Transverse colon (tissue), 4 donors: Measurements from ENCODE around the gene BMERB1. TPM values are rescaled to one million over a fixed set of nuclear protein-coding genes. Genes with fewer than 3 reads are reported as not detected.
"Not testable (repeated sequence)": the region's sequence is repeated elsewhere in the genome, so short reads cannot be mapped to it uniquely, and the experiment has no call there.

Experiments
- DNase-seq: peaks from one replicate; pipeline ENCODE4 v3.0.0-alpha.2; 2019
- H3K27ac ChIP-seq, 4 donors: fragments of 200-600 bp; sonication (generic); 2 replicates each; pipeline ENCODE4 v1.5.1; 2016 to 2018; ENCODE audit warnings: inconsistent platforms in 4 of 4
- H3K27me3 ChIP-seq: fragments of 200-600 bp; sonication (generic); 2 replicates; pipeline ENCODE4 v1.5.1; 2017; ENCODE audit warnings: inconsistent platforms
- H3K36me3 ChIP-seq, 4 donors: fragments of 200-600 bp; sonication (generic); 2 replicates each; pipeline ENCODE4 v1.5.1; 2017 to 2019; ENCODE audit warnings: inconsistent platforms in 4 of 4
- H3K4me1 ChIP-seq, 4 donors: fragments of 200-600 bp; sonication (generic); 2 replicates each; pipeline ENCODE4 v1.5.1; 2017 to 2020; ENCODE audit warnings: inconsistent platforms in 4 of 4
- H3K4me3 ChIP-seq, 4 donors: fragments of 200-600 bp; sonication (generic); 1 replicate in 1 of 4; 2 replicates in 3 of 4; pipeline versions ENCODE4 v1.5.1 to v1.6.1; 2017 to 2019; ENCODE audit warnings: inconsistent platforms in 4 of 4
- H3K9me3 ChIP-seq, 2 donors: fragments of 200-600 bp; sonication (generic); 2 replicates each; pipeline ENCODE4 v1.5.1; 2017 to 2019; ENCODE audit warnings: inconsistent platforms in 2 of 2
- EP300 ChIP-seq: sonication (generic); formaldehyde crosslinking; IDR thresholded peaks from one replicate; pipeline ENCODE4 v1.6.1; 2017; ENCODE audit warnings: antibody characterized with exemption, low read depth
- POLR2A ChIP-seq: fragments of 450-650 bp; IDR thresholded peaks from one replicate; pipeline ENCODE4 v1.6.1; 2016; ENCODE audit warnings: antibody characterized with exemption, mild to moderate bottlenecking, moderate library complexity
- POLR2AphosphoS5 ChIP-seq, 3 donors: sonication (generic); formaldehyde crosslinking; IDR thresholded peaks; one replicate each; pipeline ENCODE4 v1.6.1; 2016; ENCODE audit warnings: antibody characterized with exemption in 3 of 3
- WGBS, 2 donors: methylation state at CpG; one replicate each; pipeline ENCODE4 v1.1.5; 2018; ENCODE audit warnings: low coverage in 1 of 2; 5-methylcytosine and 5-hydroxymethylcytosine counted together
- in situ Hi-C, 4 donors: fragments of 200-750 bp; cut with MboI; loops; one replicate each; pipeline versions ENCODE4 v1.15.0 to v1.15.1; 2017; ENCODE audit warnings: low sequenced_read_pairs in 3 of 4, low pct_ligation_motif_present in 1 of 4, low pct_unique_long_range_greater_than_20kb in 1 of 4
- intact Hi-C: fragments of 100-400 bp; cut with DNase I; formaldehyde crosslinking; loops from one replicate; pipeline ENCODE4 v1.15.1; 2023; ENCODE audit warnings: low total_unique reads
- total RNA-seq, 4 donors: library from RNA; depleted of rRNA; stranded (reverse); fragments of >200 nt; gene quantifications; one replicate each; pipeline ENCODE4 v1.1.0, GENCODE V29; 2016
- TF ChIP-seq, protein P1 (sequence below), 5 experiments: fragments of 200-600 bp in 3 of 5; fragments of 450-650 bp in 2 of 5; sonication (generic) in 3 of 5; IDR thresholded peaks; 1 replicate in 2 of 5; 2 replicates in 3 of 5; pipeline ENCODE4 v1.5.1; 2016 to 2017; ENCODE audit warnings: antibody characterized with exemption in 5 of 5, inconsistent platforms in 3 of 5, mild to moderate bottlenecking in 2 of 5, moderate library complexity in 1 of 5

BMERB1 gene
- total RNA-seq, 4 donors from 2014 or later: 8.6 to 65.1 (median 14.1) TPM

DNA sequence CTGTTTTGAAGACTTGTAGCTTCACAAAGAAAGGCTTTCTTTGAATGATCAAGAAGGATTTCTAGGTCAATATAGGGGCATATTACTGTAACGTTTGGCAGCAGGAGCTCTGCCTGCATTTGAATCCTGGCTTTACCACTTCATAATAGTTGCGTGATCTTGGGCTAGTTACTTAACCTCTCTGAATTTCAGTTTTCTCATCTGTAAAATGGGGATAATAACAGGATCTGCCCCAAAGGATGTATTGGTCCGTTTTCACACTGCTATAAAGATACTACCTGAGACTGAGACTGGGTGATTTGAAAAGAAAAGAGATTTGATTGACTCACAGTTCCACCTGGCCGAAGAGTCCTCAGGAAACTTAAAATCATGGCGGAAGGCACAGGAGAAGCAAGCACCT lies 12.5 kb downstream of the BMERB1 start:
- in situ Hi-C loops (loop anchor here in 1 of 4 donors (25.0 kb wide), 1 partner anchor 90 kb away; no protein-coding TSS in a partner anchor), intact Hi-C loops (no loop called here)
- no peak for DNase-seq
- H3K9me3 ChIP-seq: no peaks in the 10 kb centered on the region
- no peak overlapping the region for H3K27ac ChIP-seq
- no peaks in the 10 kb centered on the region for H3K27me3 ChIP-seq
- H3K4me1 ChIP-seq: peaks cover 0 to 5% (median 0%) of the 10 kb centered on the region in 4 donors
- no peaks in the 10 kb centered on the region for H3K36me3 ChIP-seq
- TF ChIP-seq POLR2AphosphoS5 (IDR thresholded peaks at IDR 0.05): no peak
- TF ChIP-seq POLR2A: no peak
- TF ChIP-seq, protein P1, sequence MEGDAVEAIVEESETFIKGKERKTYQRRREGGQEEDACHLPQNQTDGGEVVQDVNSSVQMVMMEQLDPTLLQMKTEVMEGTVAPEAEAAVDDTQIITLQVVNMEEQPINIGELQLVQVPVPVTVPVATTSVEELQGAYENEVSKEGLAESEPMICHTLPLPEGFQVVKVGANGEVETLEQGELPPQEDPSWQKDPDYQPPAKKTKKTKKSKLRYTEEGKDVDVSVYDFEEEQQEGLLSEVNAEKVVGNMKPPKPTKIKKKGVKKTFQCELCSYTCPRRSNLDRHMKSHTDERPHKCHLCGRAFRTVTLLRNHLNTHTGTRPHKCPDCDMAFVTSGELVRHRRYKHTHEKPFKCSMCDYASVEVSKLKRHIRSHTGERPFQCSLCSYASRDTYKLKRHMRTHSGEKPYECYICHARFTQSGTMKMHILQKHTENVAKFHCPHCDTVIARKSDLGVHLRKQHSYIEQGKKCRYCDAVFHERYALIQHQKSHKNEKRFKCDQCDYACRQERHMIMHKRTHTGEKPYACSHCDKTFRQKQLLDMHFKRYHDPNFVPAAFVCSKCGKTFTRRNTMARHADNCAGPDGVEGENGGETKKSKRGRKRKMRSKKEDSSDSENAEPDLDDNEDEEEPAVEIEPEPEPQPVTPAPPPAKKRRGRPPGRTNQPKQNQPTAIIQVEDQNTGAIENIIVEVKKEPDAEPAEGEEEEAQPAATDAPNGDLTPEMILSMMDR (IDR thresholded peaks at IDR 0.05): no peak
- no peak for TF ChIP-seq EP300
- 93 to 95% methylated on average over 5 of the region's 5 CpGs for WGBS, 2 donors
- H3K4me3 ChIP-seq: no peak overlapping the region

DNA sequence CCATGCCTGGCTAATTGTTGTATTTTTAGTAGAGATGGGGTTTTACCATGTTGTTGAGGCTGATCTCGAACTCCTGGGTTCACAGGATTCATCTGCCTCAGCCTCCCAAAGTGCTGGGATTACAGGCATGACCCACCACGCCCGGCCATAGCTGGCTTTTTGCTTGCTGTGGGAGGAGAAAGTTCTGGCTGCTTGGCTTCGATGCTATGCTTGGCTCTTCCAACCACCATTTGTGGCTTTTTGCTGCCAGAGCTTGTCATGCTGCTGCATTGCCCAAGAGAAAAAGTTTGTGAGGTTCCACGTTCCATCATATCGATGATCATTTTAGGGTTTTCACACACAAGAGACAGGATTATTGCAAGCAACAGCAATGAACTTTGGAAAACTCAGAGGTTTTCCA lies 16.2 kb downstream of the BMERB1 start:
- DNase-seq: no peak
- in situ Hi-C loops: no loop called here

DNA sequence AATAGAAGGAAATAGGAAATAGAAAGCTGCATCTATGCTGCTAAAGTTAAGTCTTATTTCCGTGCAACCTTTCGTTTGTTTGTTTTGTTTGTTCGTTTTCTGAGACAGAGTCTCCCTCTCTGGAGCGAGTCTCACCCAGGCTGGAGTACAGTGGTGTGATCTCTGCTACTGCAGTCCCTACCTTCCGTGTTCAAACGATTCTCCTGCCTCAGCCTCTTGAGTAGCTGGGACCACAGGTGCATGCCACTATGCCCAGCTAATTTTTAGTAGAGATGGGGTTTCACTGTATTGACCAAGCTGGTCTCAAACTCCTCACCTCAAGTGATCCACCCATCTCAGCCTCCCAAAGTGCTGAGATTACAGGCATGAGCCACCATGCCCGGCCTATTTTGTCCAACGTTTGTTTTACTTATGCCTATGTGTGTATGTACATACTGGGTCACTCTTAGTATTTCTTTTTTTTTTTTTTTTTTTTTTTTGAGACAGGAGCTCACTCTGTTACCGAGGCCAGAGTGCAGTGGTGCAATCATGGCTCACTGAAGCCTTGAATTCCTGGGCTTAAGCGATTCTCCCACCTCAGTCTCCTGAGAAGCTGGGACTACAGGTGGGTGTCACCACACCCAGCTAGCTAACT lies 16.8 kb downstream of the BMERB1 start:
- no peaks in the 10 kb centered on the region for H3K36me3 ChIP-seq
- H3K4me3 ChIP-seq: no peak overlapping the region
- H3K4me1 ChIP-seq: peaks cover 0 to 7% (median 0%) of the 10 kb centered on the region in 4 donors
- no peaks in the 10 kb centered on the region for H3K27me3 ChIP-seq
- intact Hi-C loops: no loop called here
- in situ Hi-C loops: no loop called here
- no peak for DNase-seq
- H3K27ac ChIP-seq: no peak overlapping the region
- WGBS, 2 donors: 74 to 76% methylated on average over 10 of the region's 10 CpGs
- H3K9me3 ChIP-seq: no peaks in the 10 kb centered on the region
- TF ChIP-seq, protein P1 (IDR thresholded peaks at IDR 0.05): no peak
- no peak for TF ChIP-seq EP300
- TF ChIP-seq POLR2AphosphoS5 (IDR thresholded peaks at IDR 0.05): no peak
- TF ChIP-seq POLR2A: no peak

More for the DNA sequence above, 16.2 kb downstream of the BMERB1 start:
- H3K4me3 ChIP-seq: no peak overlapping the region
- no peaks in the 10 kb centered on the region for H3K9me3 ChIP-seq
- H3K4me1 ChIP-seq: peaks cover 0 to 4% (median 0%) of the 10 kb centered on the region in 4 donors
- H3K27ac ChIP-seq: no peak overlapping the region
- intact Hi-C loops: no loop called here
- no peaks in the 10 kb centered on the region for H3K27me3 ChIP-seq
- TF ChIP-seq, protein P1 (IDR thresholded peaks at IDR 0.05): no peak
- 67% methylated on average over 6 of the region's 6 CpGs; no CpG with 5 or more reads in 1 of the 2 donors for WGBS, 2 donors
- H3K36me3 ChIP-seq: no peaks in the 10 kb centered on the region

DNA sequence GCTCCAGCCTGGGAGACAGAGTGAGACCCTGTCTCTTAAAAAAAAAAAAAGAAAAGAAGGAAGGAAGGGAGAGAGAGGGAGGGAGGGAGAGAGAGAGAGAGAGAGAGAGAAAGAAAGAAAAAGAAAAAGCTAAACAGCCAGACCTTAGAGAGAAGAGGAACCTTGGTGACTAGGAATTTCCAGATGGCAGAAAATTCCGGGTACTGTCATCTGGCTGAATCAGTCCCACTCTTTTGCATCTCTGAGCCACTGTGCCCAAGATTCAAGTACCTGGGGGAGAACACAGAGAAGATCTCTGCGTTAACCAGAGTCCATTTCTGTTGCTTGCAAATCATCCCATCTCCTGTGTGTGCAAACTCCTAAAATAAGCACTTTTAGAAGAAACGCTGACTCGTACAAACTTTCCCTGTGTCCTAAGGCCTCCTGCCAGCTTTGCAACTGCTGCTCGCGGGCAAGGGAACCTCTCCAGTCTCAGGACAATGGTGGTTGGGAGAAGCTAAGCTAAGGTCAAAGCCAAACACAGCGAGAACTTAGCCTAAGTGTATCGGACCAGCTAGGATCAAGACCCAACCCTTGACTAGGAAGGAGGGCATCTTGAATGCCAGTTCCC lies 18.0 kb downstream of the BMERB1 start:
- Histone ChIP-seq H3K4me1 (peaks cover 0 to 7% (median 0%) of the 10 kb centered on the region in 4 donors), H3K27me3 (no peaks in the 10 kb centered on the region), H3K4me3 (no peak overlapping the region), H3K27ac (no peak overlapping the region), H3K9me3 (no peaks in the 10 kb centered on the region), H3K36me3 (no peaks in the 10 kb centered on the region)
- WGBS, 2 donors: 71 to 80% methylated on average over 2 to 8 of the region's 8 CpGs
- in situ Hi-C loops (no loop called here), intact Hi-C loops (no loop called here)
- no peak for DNase-seq
- TF ChIP-seq EP300: no peak
- TF ChIP-seq, protein P1 (IDR thresholded peaks at IDR 0.05): no peak
- no peak for TF ChIP-seq POLR2AphosphoS5 (IDR thresholded peaks at IDR 0.05)
- TF ChIP-seq POLR2A: no peak

DNA sequence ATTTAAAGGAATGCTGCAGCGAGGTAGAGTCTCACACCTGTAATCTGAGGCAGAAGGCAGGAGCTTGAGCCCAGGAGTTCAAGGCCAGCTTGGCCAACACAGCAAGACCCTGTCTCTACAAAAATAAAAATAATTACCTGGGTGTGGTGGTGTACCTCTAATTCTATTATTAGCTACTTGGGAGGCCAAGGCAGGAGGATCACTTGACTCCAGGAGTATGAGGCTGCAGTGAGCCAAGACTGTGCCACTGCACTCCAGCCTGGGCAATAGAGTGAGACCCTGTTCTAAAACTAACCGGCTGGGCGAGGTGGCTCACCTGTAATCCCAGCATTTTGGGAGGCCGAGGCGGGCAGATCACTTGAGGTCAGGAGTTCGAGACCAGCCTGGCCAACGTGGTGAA lies 18.9 kb downstream of the BMERB1 start:
- H3K27me3 ChIP-seq, H3K27ac ChIP-seq, DNase-seq, H3K4me1 ChIP-seq, H3K9me3 ChIP-seq, in situ Hi-C loops, intact Hi-C loops, H3K4me3 ChIP-seq, H3K36me3 ChIP-seq: not testable (repeated sequence)
- 85 to 90% methylated on average over 2 to 7 of the region's 7 CpGs for WGBS, 2 donors

DNA sequence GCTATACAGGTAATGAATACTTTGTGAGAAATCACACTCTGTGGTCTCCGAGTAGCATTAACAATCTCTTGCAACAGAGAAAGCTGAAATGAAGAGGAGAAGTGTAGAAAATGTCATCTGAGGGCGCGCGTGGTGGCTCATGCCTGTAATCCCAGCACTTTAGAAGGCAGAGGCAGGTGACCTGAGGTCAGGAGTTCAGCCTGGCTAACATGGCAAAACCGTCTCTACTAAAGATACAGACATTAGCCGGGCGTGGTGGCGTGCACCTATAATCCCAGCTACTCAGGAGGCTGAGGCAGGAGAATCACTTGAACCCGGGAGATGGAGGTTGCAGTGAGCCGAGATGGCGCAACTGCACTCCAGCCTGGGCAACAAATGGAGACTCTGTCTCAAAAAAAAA lies 20.5 kb downstream of the BMERB1 start:
- H3K9me3 ChIP-seq, H3K4me3 ChIP-seq, H3K27ac ChIP-seq, DNase-seq, in situ Hi-C loops, H3K27me3 ChIP-seq, H3K4me1 ChIP-seq, intact Hi-C loops, H3K36me3 ChIP-seq: not testable (repeated sequence)
- 89 to 94% methylated on average over 8 to 11 of the region's 11 CpGs for WGBS, 2 donors
